GM23248 (cell line): ENCODE data around the gene TMEM72.

Source experiments
- EZH2 ChIP-seq: fragments of 200-600 bp; sonication (generic); IDR thresholded peaks from 2 replicates; pipeline ENCODE4 v1.6.1; 2018; ENCODE audit warnings: antibody characterized with exemption, mild to moderate bottlenecking; ENCODE audit not compliant: insufficient read depth, poor library complexity, severe bottlenecking
- EZH2phosphoT487 ChIP-seq: fragments of 200-600 bp; sonication (generic); IDR thresholded peaks from 2 replicates; pipeline ENCODE4 v1.6.1; 2018; ENCODE audit warnings: antibody characterized with exemption, moderate library complexity, mild to moderate bottlenecking, low read depth; ENCODE audit not compliant: insufficient read depth

GRCh38 chr10:44978213-44978569 is 67.1 kb downstream of the TMEM72 start:
- TF ChIP-seq EZH2phosphoT487: no peak
- no peak for TF ChIP-seq EZH2
